Lower leg skin (tissue), 3 donors: ENCODE data around the gene CCDC57.

Experiments used
- POLR2A ChIP-seq, 2 donors: fragments of 450-650 bp; IDR thresholded peaks; one replicate each; pipeline ENCODE4 v1.6.1; 2016 to 2017; ENCODE audit warnings: antibody characterized with exemption in 2 of 2, mild to moderate bottlenecking in 1 of 2, moderate library complexity in 1 of 2
- TF ChIP-seq, protein P1 (sequence below), 3 donors: fragments of 450-650 bp; IDR thresholded peaks; one replicate each; pipeline ENCODE4 v1.5.1; 2016; ENCODE audit warnings: antibody characterized with exemption in 3 of 3, mild to moderate bottlenecking in 3 of 3, moderate library complexity in 2 of 3

DNA sequence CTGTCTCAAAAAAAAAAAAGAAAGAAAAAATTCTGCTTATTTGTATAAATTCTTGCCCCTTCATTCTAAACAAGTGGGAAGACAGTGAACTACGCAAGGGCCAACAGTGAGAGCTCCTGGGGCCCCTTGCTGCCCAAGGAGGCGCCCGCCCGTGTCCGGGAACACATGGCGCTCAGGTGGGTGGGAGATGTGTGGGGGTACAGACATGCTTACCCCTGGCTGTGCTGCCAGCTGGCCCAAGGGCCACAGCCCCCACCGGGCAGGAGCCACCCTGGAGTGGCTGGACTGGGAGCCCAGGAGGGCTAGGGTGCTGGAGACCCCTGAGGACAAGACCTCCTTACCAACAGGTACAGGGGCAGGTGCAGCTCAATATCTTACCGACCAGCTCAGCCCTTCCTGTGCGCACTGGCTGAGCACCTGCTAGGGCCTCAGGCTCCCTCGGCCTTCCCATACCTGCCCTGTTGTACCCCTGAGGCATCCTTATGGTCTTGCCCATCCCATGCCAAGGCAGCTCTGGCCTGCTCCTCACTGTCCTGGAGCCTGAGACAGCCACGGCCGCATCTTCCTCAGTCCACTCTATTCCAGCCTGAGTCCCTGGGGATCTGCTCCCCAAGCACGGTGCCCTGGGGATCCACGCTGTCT lies 56.2 kb downstream of the CCDC57 start:
- TF ChIP-seq, protein P1, sequence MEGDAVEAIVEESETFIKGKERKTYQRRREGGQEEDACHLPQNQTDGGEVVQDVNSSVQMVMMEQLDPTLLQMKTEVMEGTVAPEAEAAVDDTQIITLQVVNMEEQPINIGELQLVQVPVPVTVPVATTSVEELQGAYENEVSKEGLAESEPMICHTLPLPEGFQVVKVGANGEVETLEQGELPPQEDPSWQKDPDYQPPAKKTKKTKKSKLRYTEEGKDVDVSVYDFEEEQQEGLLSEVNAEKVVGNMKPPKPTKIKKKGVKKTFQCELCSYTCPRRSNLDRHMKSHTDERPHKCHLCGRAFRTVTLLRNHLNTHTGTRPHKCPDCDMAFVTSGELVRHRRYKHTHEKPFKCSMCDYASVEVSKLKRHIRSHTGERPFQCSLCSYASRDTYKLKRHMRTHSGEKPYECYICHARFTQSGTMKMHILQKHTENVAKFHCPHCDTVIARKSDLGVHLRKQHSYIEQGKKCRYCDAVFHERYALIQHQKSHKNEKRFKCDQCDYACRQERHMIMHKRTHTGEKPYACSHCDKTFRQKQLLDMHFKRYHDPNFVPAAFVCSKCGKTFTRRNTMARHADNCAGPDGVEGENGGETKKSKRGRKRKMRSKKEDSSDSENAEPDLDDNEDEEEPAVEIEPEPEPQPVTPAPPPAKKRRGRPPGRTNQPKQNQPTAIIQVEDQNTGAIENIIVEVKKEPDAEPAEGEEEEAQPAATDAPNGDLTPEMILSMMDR (IDR thresholded peaks at IDR 0.05): no peak
- TF ChIP-seq POLR2A (IDR thresholded peaks at IDR 0.05): no peak
